Left ventricle myocardium inferior (tissue), 1 donor: Measurements from ENCODE around the gene SFXN5. TPM values are rescaled to one million over a fixed set of nuclear protein-coding genes. Genes with fewer than 3 reads are reported as not detected.

Experiments
- DNase-seq: peaks from one replicate; pipeline ENCODE4 v3.0.0-alpha.2; 2020
- H3K27ac ChIP-seq: fragments of 200-600 bp; replicated peaks from 2 replicates; pipeline ENCODE4 v1.8.0; 2021
- H3K27me3 ChIP-seq: fragments of 200-600 bp; 2 replicates; pipeline ENCODE4 v1.8.0; 2021; ENCODE audit warnings: low read depth
- H3K36me3 ChIP-seq: fragments of 200-600 bp; 2 replicates; pipeline ENCODE4 v1.8.0; 2021
- H3K4me1 ChIP-seq: fragments of 200-600 bp; 2 replicates; pipeline ENCODE4 v1.8.0; 2021
- H3K4me3 ChIP-seq: fragments of 200-600 bp; 2 replicates; pipeline ENCODE4 v1.8.0; 2021; ENCODE audit warnings: mild to moderate bottlenecking, moderate library complexity
- H3K9me3 ChIP-seq: fragments of 200-600 bp; replicated peaks from 2 replicates; pipeline ENCODE4 v1.8.0; 2021
- intact Hi-C: fragments of 100-400 bp; cut with micrococcal nuclease; formaldehyde crosslinking; loops from one replicate; pipeline ENCODE4 v1.11.0; 2022
- total RNA-seq: library from RNA; stranded (reverse); fragmentation: NEBNext Ultra II Directional; extraction: Animal tissue kit (Norgen Biotek cat#: 25700); gene quantifications from one replicate; pipeline ENCODE4 v1.2.1, GENCODE V29; 2021
- TF ChIP-seq, protein P1 (sequence below): fragments of 200-600 bp; IDR thresholded peaks from 2 replicates; pipeline ENCODE4 v1.8.0; 2021; ENCODE audit warnings: antibody characterized with exemption, mild to moderate bottlenecking, borderline replicate concordance
- donor health status: DM: no; HTN: yes; CAD: no; lungs with severe emphysema.

SFXN5 gene
- total RNA-seq, 1 donor from 2014 or later: 9.9 TPM

- no peak for DNase-seq
- TF ChIP-seq, protein P1, sequence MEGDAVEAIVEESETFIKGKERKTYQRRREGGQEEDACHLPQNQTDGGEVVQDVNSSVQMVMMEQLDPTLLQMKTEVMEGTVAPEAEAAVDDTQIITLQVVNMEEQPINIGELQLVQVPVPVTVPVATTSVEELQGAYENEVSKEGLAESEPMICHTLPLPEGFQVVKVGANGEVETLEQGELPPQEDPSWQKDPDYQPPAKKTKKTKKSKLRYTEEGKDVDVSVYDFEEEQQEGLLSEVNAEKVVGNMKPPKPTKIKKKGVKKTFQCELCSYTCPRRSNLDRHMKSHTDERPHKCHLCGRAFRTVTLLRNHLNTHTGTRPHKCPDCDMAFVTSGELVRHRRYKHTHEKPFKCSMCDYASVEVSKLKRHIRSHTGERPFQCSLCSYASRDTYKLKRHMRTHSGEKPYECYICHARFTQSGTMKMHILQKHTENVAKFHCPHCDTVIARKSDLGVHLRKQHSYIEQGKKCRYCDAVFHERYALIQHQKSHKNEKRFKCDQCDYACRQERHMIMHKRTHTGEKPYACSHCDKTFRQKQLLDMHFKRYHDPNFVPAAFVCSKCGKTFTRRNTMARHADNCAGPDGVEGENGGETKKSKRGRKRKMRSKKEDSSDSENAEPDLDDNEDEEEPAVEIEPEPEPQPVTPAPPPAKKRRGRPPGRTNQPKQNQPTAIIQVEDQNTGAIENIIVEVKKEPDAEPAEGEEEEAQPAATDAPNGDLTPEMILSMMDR: no peak
- Histone ChIP-seq H3K4me3 (no peak overlapping the region), H3K27me3 (no peaks in the 10 kb centered on the region), H3K9me3 (no peaks in the 10 kb centered on the region), H3K36me3 (peaks cover 30% of the 10 kb centered on the region), H3K27ac (no peak overlapping the region), H3K4me1 (no peaks in the 10 kb centered on the region)
- intact Hi-C loops: no loop called here
Measured at GRCh38 chr2:73023497-73023896, 48.0 kb downstream of the SFXN5 start.

DNA sequence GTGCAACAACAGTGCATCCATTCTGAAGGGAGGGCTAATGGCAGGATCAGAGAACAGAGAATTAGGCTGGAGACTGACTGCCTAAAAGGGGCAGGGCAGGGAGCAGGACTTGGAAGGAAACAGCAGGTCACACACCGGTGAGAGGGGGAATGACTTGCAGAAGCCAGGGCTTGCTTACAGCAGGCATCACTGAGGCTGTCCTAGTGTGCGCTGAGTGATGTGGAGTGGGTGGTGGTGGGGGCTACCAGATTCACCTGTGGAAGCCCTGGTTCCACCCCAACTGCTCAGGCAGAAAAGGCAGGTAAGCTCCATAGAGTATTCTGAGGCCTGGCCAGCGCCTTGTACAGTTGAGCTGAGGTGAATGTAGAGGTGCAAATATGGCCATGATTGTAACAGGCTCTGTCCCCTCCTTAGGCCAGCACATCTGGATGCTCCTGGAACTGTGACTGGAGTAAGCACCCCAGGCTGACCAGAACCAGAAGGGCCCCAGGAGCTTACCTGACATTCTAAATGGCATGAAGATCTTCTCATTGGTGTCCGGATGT lies 49.4 kb downstream of the SFXN5 start:
- intact Hi-C loops: no loop called here
- Histone ChIP-seq H3K27ac (no peak overlapping the region), H3K9me3 (no peaks in the 10 kb centered on the region), H3K4me3 (no peak overlapping the region), H3K4me1 (no peaks in the 10 kb centered on the region), H3K27me3 (no peaks in the 10 kb centered on the region), H3K36me3 (peaks cover 25% of the 10 kb centered on the region)
- TF ChIP-seq, protein P1: no peak
- DNase-seq: no peak

GRCh38 chr2:73021371-73022010 lies 50.0 kb downstream of the SFXN5 start:
- intact Hi-C loops: no loop called here

DNA sequence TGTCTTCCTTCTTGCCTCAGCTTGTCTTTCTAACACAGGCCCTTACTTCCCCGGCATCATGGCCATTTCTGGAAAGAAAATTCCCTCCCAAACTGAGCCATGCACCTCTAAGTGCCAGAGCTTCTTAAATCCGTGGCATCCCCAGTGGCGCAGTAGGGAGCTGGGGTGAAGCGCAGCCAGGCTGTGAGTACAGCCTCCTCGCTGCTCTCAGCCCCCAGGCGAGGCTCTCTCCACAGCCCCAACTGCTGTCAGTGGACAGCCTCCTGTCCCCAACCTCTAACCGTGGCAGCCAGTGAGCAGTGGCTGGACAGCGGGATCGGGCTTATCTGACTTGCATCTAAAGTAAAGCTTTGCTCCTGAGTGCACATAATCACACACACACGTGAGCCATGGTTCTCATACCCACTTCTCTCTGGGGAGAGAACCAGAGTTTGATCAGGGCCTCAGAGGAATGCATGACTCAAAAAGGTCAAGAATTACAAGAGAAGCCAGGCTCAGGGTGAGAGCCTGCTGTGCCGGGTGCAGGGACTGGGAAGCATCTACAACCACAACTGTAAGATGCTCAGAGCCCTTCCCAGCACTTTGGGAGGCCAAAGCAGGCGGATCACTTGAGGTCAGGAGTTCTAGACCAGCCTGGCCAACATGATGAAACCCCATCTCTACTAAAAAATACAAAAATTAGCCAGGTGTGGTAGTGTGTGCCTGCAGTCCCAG lies 50.7 kb downstream of the SFXN5 start:
- intact Hi-C loops: no loop called here
- no peak for DNase-seq
- Histone ChIP-seq H3K36me3 (peaks cover 34% of the 10 kb centered on the region), H3K4me1 (no peaks in the 10 kb centered on the region), H3K27ac (no peak overlapping the region), H3K27me3 (no peaks in the 10 kb centered on the region), H3K9me3 (no peaks in the 10 kb centered on the region), H3K4me3 (no peak overlapping the region)
- TF ChIP-seq, protein P1: no peak

More at GRCh38 chr2:73021371-73022010, 50.0 kb downstream of the SFXN5 start:
- H3K36me3 ChIP-seq: peaks cover 31% of the 10 kb centered on the region
- no peak overlapping the region for H3K4me3 ChIP-seq
- no peak overlapping the region for H3K27ac ChIP-seq
- H3K9me3 ChIP-seq: no peaks in the 10 kb centered on the region
- H3K4me1 ChIP-seq: no peaks in the 10 kb centered on the region
- TF ChIP-seq, protein P1: no peak
- H3K27me3 ChIP-seq: no peaks in the 10 kb centered on the region
- DNase-seq: no peak

DNA sequence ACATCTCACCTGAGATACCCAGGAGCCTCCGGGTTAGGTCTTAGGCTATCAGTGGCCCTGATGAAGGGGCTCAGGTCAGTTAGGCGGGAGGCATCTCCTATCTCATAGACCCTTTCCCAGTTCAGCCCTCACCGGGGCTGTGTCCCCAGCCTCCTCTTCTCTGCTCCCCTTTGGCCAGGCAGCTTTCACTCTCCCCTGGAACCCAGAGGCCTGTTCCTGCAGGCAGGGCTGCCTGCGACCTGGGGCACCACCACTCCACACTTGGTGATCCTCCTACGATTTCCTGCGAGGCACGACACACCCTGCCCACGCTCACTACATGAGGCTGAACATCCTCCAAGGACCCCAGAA lies 51.2 kb downstream of the SFXN5 start:
- no peaks in the 10 kb centered on the region for H3K4me1 ChIP-seq
- no peak overlapping the region for H3K4me3 ChIP-seq
- intact Hi-C loops: no loop called here
- H3K27me3 ChIP-seq: no peaks in the 10 kb centered on the region
- no peaks in the 10 kb centered on the region for H3K9me3 ChIP-seq
- DNase-seq: no peak
- no peak overlapping the region for H3K27ac ChIP-seq
- peaks cover 34% of the 10 kb centered on the region for H3K36me3 ChIP-seq
- TF ChIP-seq, protein P1: no peak
